ENCODE measurements around the gene SLC9A5.

The SLC9A5 gene

DNA sequence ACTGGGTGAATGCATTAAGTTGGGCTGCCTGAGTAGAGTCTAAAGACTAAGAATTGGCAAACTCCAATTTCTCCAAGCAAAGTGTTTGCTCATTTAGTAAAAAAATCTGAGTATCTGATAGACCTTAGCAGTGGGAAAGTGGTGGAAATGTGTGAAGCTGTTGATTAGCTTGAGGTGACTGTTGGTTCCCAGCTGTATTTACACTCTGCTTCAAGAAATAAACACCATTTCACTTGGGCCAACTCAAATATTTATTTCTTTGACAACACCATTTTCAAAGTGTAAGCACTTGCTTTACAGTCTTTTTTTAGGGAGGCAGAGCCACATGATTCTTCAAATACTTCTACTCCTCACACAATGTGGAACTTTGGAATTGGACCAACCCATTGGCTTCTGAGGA lies 69.1 kb downstream of the SLC9A5 start:
- DNase-seq, result no peak
